ENCODE results near the gene ZG16.
"Not testable (repeated sequence)": the region's sequence is repeated elsewhere in the genome, so short reads cannot be mapped to it uniquely, and the experiment has no call there.

Gene ZG16

DNA sequence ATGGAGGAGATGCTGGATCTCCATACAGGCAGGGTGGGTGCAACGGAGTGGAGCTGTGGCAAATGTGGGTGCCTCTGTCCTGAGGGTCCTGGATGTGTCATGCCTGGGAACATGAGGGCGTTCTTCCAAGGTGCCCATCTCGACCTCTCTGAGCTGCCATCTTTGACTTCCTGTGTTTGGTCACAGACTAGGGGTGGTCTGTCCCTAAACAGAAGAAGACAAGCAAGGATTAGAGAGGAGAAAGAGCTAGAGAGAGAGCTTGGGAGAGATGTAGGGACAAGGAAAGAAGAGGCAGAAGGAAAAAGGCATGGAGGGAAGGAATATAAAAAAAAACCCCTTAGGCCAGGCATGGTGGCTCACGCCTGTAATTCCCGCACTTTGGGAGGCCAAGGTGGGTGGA is 3.3 kb upstream of the ZG16 start:
- Histone ChIP-seq H3K27ac (ENCODE audit: low read length) (no peak overlapping the region), H4K20me1 (ENCODE audit: insufficient read depth, low read length) (no peaks in the 10 kb centered on the region), H3K9me3 (ENCODE audit: insufficient read depth, low read length, severe bottlenecking) (no peaks in the 10 kb centered on the region), H3K9ac (ENCODE audit: low read depth, low read length) (no peak overlapping the region), H2AFZ (ENCODE audit: low read depth, low read length) (no peak overlapping the region), H3K36me3 (ENCODE audit: insufficient read depth, low read length) (no peaks in the 10 kb centered on the region), H3K4me1 (ENCODE audit: insufficient read depth, low read length) (no peaks in the 10 kb centered on the region), H3K27me3 (ENCODE audit: insufficient read depth, low read length, poor library complexity) (no peaks in the 10 kb centered on the region), H3K4me3 (ENCODE audit: low read depth in 1 of 2, low read length in 2 of 2) (no peak overlapping the region), H3K4me2 (ENCODE audit: insufficient read depth, low read length) (no peak overlapping the region), H3K79me2 (ENCODE audit: insufficient read depth, low read length) (no peaks in the 10 kb centered on the region)
- ATAC-seq (ENCODE audit: insufficient read depth, low read depth) (no peak), DNase-seq (no peak)
- TF ChIP-seq, protein P1, sequence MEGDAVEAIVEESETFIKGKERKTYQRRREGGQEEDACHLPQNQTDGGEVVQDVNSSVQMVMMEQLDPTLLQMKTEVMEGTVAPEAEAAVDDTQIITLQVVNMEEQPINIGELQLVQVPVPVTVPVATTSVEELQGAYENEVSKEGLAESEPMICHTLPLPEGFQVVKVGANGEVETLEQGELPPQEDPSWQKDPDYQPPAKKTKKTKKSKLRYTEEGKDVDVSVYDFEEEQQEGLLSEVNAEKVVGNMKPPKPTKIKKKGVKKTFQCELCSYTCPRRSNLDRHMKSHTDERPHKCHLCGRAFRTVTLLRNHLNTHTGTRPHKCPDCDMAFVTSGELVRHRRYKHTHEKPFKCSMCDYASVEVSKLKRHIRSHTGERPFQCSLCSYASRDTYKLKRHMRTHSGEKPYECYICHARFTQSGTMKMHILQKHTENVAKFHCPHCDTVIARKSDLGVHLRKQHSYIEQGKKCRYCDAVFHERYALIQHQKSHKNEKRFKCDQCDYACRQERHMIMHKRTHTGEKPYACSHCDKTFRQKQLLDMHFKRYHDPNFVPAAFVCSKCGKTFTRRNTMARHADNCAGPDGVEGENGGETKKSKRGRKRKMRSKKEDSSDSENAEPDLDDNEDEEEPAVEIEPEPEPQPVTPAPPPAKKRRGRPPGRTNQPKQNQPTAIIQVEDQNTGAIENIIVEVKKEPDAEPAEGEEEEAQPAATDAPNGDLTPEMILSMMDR (IDR thresholded peaks at IDR 0.05; ENCODE audit: borderline replicate concordance, extremely low read depth, low read length, poor library complexity, severe bottlenecking), result no peak
- no peak for TF ChIP-seq EZH2 (IDR thresholded peaks at IDR 0.05; ENCODE audit: borderline replicate concordance, low read depth, low read length, severe bottlenecking)

DNA sequence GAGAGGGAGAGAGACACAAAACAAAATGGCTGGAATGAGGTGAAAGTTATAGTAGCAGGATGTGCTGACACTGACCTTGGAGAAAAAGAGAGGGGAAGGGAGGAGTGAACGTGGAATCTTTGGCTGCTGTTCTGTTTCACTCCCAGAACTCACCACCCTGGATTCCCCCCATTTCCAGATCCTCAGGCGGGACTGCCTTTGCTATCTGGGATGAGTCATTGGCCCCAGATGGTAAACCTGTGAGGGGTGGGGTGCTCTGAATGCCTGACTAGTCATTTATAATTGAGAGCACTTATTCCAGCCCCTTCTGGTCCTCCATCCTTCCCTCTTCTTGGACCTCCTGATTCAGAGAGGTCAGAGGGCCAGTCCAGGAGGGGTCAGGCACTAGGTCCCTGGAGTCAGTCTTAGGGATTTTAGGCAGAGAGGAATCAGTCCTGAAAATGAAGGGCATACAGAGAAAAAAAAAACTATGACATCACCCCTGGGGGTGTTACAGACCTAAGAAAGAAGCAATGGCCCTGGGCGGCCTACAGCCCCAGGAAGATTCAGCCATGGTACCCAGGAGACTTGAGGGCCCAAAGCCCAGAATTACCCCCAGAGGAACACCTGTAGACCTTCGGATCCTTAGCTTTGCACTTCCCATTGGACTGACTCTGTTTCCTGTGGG is 2.2 kb upstream of the ZG16 start:
- no peak for TF ChIP-seq EZH2 (IDR thresholded peaks at IDR 0.05; ENCODE audit: borderline replicate concordance, low read depth, low read length, severe bottlenecking)
- TF ChIP-seq, protein P1 (IDR thresholded peaks at IDR 0.05; ENCODE audit: borderline replicate concordance, extremely low read depth, low read length, poor library complexity, severe bottlenecking), result no peak
- H3K4me3 ChIP-seq (ENCODE audit: low read depth in 1 of 2, low read length in 2 of 2), result no peak overlapping the region
- no peak for DNase-seq
- H3K4me1 ChIP-seq (ENCODE audit: insufficient read depth, low read length), result no peaks in the 10 kb centered on the region
- H3K27me3 ChIP-seq (ENCODE audit: insufficient read depth, low read length, poor library complexity), result no peaks in the 10 kb centered on the region
- no peak overlapping the region for H3K27ac ChIP-seq (ENCODE audit: low read length)
- H3K9ac ChIP-seq (ENCODE audit: low read depth, low read length), result no peak overlapping the region
- ATAC-seq (ENCODE audit: insufficient read depth, low read depth), result no peak
- H3K36me3 ChIP-seq (ENCODE audit: insufficient read depth, low read length), result no peaks in the 10 kb centered on the region
- no peak overlapping the region for H2AFZ ChIP-seq (ENCODE audit: low read depth, low read length)
- no peaks in the 10 kb centered on the region for H4K20me1 ChIP-seq (ENCODE audit: insufficient read depth, low read length)
- no peaks in the 10 kb centered on the region for H3K79me2 ChIP-seq (ENCODE audit: insufficient read depth, low read length)
- no peaks in the 10 kb centered on the region for H3K9me3 ChIP-seq (ENCODE audit: insufficient read depth, low read length, severe bottlenecking)
- no peak overlapping the region for H3K4me2 ChIP-seq (ENCODE audit: insufficient read depth, low read length)

DNA sequence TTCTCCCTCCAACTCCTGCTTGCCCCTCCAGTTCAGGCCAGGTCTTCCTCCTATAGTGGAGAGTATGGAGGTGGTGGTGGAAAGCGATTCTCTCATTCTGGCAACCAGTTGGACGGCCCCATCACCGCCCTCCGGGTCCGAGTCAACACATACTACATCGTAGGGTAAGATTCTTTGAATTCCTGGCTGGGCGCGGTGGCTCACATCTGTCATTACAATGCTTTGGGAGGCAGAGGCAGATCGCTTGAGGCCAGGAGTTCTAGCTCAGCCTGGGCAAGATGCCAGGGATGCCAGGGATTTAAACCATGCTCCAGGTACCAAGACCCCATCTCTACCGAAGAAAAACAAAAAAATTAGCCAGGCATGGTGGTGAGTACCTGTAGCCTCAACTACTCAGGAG is 1.4 kb downstream of the ZG16 start:
- ATAC-seq (ENCODE audit: insufficient read depth, low read depth) (no peak), DNase-seq (no peak)
- H3K27me3 ChIP-seq (ENCODE audit: insufficient read depth, low read length, poor library complexity), result no peaks in the 10 kb centered on the region
- no peaks in the 10 kb centered on the region for H3K36me3 ChIP-seq (ENCODE audit: insufficient read depth, low read length)
- H4K20me1 ChIP-seq (ENCODE audit: insufficient read depth, low read length), result no peaks in the 10 kb centered on the region
- no peaks in the 10 kb centered on the region for H3K79me2 ChIP-seq (ENCODE audit: insufficient read depth, low read length)
- no peak overlapping the region for H3K9ac ChIP-seq (ENCODE audit: low read depth, low read length)
- no peaks in the 10 kb centered on the region for H3K9me3 ChIP-seq (ENCODE audit: insufficient read depth, low read length, severe bottlenecking)
- TF ChIP-seq, protein P1 (IDR thresholded peaks at IDR 0.05; ENCODE audit: borderline replicate concordance, extremely low read depth, low read length, poor library complexity, severe bottlenecking), result no peak
- no peak for TF ChIP-seq EZH2 (IDR thresholded peaks at IDR 0.05; ENCODE audit: borderline replicate concordance, low read depth, low read length, severe bottlenecking)
- no peak overlapping the region for H3K4me3 ChIP-seq (ENCODE audit: low read depth in 1 of 2, low read length in 2 of 2)
- H2AFZ ChIP-seq (ENCODE audit: low read depth, low read length), result no peak overlapping the region
- no peaks in the 10 kb centered on the region for H3K4me1 ChIP-seq (ENCODE audit: insufficient read depth, low read length)
- no peak overlapping the region for H3K4me2 ChIP-seq (ENCODE audit: insufficient read depth, low read length)
- no peak overlapping the region for H3K27ac ChIP-seq (ENCODE audit: low read length)

DNA sequence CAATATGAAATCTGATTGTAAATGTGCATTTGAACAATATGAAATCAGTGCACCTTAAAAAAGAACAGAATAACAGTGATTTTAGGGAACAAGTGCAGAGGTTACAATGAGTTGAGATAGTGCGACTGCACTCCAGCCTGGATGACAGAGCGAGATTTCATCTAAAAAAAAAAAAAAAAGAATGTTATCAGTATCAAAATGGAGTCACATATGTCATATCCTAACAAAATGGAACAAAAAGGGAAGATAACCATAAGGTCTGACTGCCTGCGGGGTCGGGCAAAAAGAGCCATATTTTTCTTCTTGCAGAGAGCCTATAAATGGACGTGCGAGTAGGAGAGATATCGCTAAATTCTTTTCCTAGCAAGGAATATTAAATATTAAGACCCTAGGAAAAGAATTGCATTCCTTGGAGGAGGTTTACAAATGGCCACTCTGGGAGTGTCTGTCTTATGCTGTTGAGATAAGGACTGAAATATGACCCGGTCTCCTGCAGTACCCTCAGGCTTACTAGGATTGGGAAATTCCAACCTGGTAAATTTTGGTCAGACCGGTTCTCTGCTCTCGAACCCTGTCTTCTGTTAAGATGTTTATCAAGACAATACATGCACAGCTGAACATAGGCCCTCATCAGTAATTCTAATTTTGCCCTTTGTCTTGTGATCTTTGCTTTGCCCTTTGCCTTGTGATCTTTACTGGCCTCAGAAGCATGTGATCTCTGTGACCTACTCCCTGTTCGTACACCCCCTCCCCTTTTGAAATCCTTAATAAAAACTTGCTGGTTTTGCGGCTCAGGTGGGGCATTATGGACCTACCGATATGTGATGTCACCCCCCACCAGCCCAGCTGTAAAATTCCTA is 5.3 kb downstream of the ZG16 start:
- H2AFZ ChIP-seq (ENCODE audit: low read depth, low read length); H3K79me2 ChIP-seq (ENCODE audit: insufficient read depth, low read length); H4K20me1 ChIP-seq (ENCODE audit: insufficient read depth, low read length); H3K4me3 ChIP-seq (ENCODE audit: low read depth in 1 of 2, low read length in 2 of 2); H3K36me3 ChIP-seq (ENCODE audit: insufficient read depth, low read length); DNase-seq; H3K9me3 ChIP-seq (ENCODE audit: insufficient read depth, low read length, severe bottlenecking); H3K4me2 ChIP-seq (ENCODE audit: insufficient read depth, low read length); H3K4me1 ChIP-seq (ENCODE audit: insufficient read depth, low read length); ATAC-seq (ENCODE audit: insufficient read depth, low read depth); H3K27ac ChIP-seq (ENCODE audit: low read length); H3K27me3 ChIP-seq (ENCODE audit: insufficient read depth, low read length, poor library complexity); H3K9ac ChIP-seq (ENCODE audit: low read depth, low read length): not testable (repeated sequence)

All from DND-41 (cell line).